Lower lobe of right lung (tissue), 2 donors: ENCODE data around the gene PDZD7. TPM values are rescaled to one million over a fixed set of nuclear protein-coding genes. Genes with fewer than 3 reads are reported as not detected.

Experiments
- ATAC-seq, 2 donors: fragments of 200-7000 bp; cut with Tn5 transposase; one replicate each; pipeline ENCODE4 v1.9.1; 2020 to 2022; ENCODE audit warnings: mild to moderate bottlenecking in 2 of 2, moderate library complexity in 2 of 2
- DNase-seq: peaks from one replicate; pipeline ENCODE4 v3.0.0-alpha.2; 2020
- H3K27ac ChIP-seq: fragments of 200-600 bp; one replicate; pipeline ENCODE4 v1.8.0; 2022
- H3K27me3 ChIP-seq: fragments of 200-600 bp; one replicate; pipeline ENCODE4 v1.8.0; 2022; ENCODE audit warnings: low read depth
- H3K36me3 ChIP-seq: fragments of 200-600 bp; one replicate; pipeline ENCODE4 v1.8.0; 2022; ENCODE audit warnings: mild to moderate bottlenecking
- H3K4me1 ChIP-seq: fragments of 200-600 bp; one replicate; pipeline ENCODE4 v1.8.0; 2022
- H3K4me3 ChIP-seq: fragments of 200-600 bp; one replicate; pipeline ENCODE4 v1.8.0; 2022; ENCODE audit warnings: mild to moderate bottlenecking
- H3K9me3 ChIP-seq: fragments of 200-600 bp; one replicate; pipeline ENCODE4 v1.8.0; 2022
- CTCF ChIP-seq: fragments of 200-600 bp; IDR thresholded peaks from one replicate; pipeline ENCODE4 v1.8.0; 2022; ENCODE audit warnings: antibody characterized with exemption, mild to moderate bottlenecking
- intact Hi-C: fragments of 100-400 bp; cut with DNase I; formaldehyde crosslinking; loops from one replicate; pipeline ENCODE4 v1.11.0; 2022
- total RNA-seq: library from RNA; stranded (reverse); fragmentation: NEBNext Ultra II Directional; extraction: Animal tissue kit (Norgen Biotek cat#: 25700); gene quantifications from one replicate; pipeline ENCODE4 v1.2.1, GENCODE V29; 2021
- donor health status: DM: no; HTN: yes; CAD: no; lungs with severe emphysema.

PDZD7 gene
- total RNA-seq, 1 donor from 2014 or later: 1.6 TPM

- no peaks in the 10 kb centered on the region for H3K36me3 ChIP-seq
- no peak for ATAC-seq
- no peak overlapping the region for H3K27ac ChIP-seq
- H3K4me1 ChIP-seq: peaks cover 6% of the 10 kb centered on the region
- no peaks in the 10 kb centered on the region for H3K9me3 ChIP-seq
- H3K27me3 ChIP-seq: no peaks in the 10 kb centered on the region
- intact Hi-C loops: no loop called here
- no peak for DNase-seq
- no peak overlapping the region for H3K4me3 ChIP-seq
- TF ChIP-seq CTCF: no peak
These were observed 3.7 kb downstream of the PDZD7 start for GRCh38 chr10:101027106-101027720.

GRCh38 chr10:101022967-101023705, 7.8 kb downstream of the PDZD7 start:
- no peak for DNase-seq
- Histone ChIP-seq H3K36me3 (no peaks in the 10 kb centered on the region), H3K9me3 (no peaks in the 10 kb centered on the region), H3K4me3 (no peak overlapping the region), H3K27ac (no peak overlapping the region), H3K4me1 (peaks cover 12% of the 10 kb centered on the region), H3K27me3 (peaks cover 7% of the 10 kb centered on the region)
- TF ChIP-seq CTCF: no peak
- no peak for ATAC-seq
- intact Hi-C loops: no loop called here

GRCh38 chr10:101021692-101022251, 9.2 kb downstream of the PDZD7 start:
- TF ChIP-seq CTCF: no peak
- Histone ChIP-seq H3K4me3 (no peak overlapping the region), H3K9me3 (no peaks in the 10 kb centered on the region), H3K27ac (no peak overlapping the region), H3K4me1 (peaks cover 12% of the 10 kb centered on the region), H3K36me3 (no peaks in the 10 kb centered on the region), H3K27me3 (peaks cover 16% of the 10 kb centered on the region)
- no peak for DNase-seq
- ATAC-seq: no peak
- intact Hi-C loops: no loop called here

- H3K4me1 ChIP-seq: peaks cover 12% of the 10 kb centered on the region
- no peak for TF ChIP-seq CTCF
- H3K27me3 ChIP-seq: peaks cover 19% of the 10 kb centered on the region
- DNase-seq: no peak
- H3K4me3 ChIP-seq: no peak overlapping the region
- H3K9me3 ChIP-seq: no peaks in the 10 kb centered on the region
- intact Hi-C loops: no loop called here
- H3K27ac ChIP-seq: no peak overlapping the region
- ATAC-seq: no peak
- H3K36me3 ChIP-seq: no peaks in the 10 kb centered on the region
These were observed 9.7 kb downstream of the PDZD7 start for GRCh38 chr10:101021239-101021638.

- H3K36me3 ChIP-seq: no peaks in the 10 kb centered on the region
- no peaks in the 10 kb centered on the region for H3K9me3 ChIP-seq
- H3K27ac ChIP-seq: no peak overlapping the region
- H3K4me3 ChIP-seq: no peak overlapping the region
- intact Hi-C loops: no loop called here
- ATAC-seq (no peak), DNase-seq (no peak)
- TF ChIP-seq CTCF: no peak
- peaks cover 12% of the 10 kb centered on the region for H3K4me1 ChIP-seq
- peaks cover 22% of the 10 kb centered on the region for H3K27me3 ChIP-seq
These were observed 10.4 kb downstream of the PDZD7 start for GRCh38 chr10:101020427-101021075.
